ENCODE data around the gene CYB5R2.

The CYB5R2 gene

GRCh38 chr11:7672960-7673723 is at the start of gene CYB5R2:
CYB5R2 (minus strand) TSS chr11:7673500; CDS start chr11:7672825, 675 bp downstream.
- DNase-seq (ENCODE audit: low read depth in 2 of 2), result peak in 1 of 2 experiments; percentile 16

GRCh38 chr11:7714786-7715185 is 41.5 kb upstream of the CYB5R2 start:
- no peak for DNase-seq (ENCODE audit: low read depth in 2 of 2)

GRCh38 chr11:7706377-7706776 is 33.1 kb upstream of the CYB5R2 start, which contains the start of gene OVCH2:
OVCH2 (minus strand) TSS chr11:7706477; CDS start chr11:7706394, 83 bp downstream.
- no peak for DNase-seq (ENCODE audit: low read depth in 2 of 2)

- DNase-seq (ENCODE audit: low read depth in 2 of 2), result no peak
Measured at GRCh38 chr11:7703740-7704139, 30.4 kb upstream of the CYB5R2 start.

GRCh38 chr11:7696424-7696823 is 23.1 kb upstream of the CYB5R2 start:
- no peak for DNase-seq (ENCODE audit: low read depth in 2 of 2)

- no peak for DNase-seq (ENCODE audit: low read depth in 2 of 2)
Measured at GRCh38 chr11:7694235-7694634, 20.9 kb upstream of the CYB5R2 start.

GRCh38 chr11:7692426-7692825 is 19.1 kb upstream of the CYB5R2 start:
- DNase-seq (ENCODE audit: low read depth in 2 of 2), result no peak

- DNase-seq (ENCODE audit: low read depth in 2 of 2), result no peak
Measured at GRCh38 chr11:7691759-7692350, 18.6 kb upstream of the CYB5R2 start.

- no peak for DNase-seq (ENCODE audit: low read depth in 2 of 2)
Measured at GRCh38 chr11:7690648-7691047, 17.3 kb upstream of the CYB5R2 start.

- no peak for DNase-seq (ENCODE audit: low read depth in 2 of 2)
Measured at GRCh38 chr11:7689239-7689638, 15.9 kb upstream of the CYB5R2 start.

GRCh38 chr11:7688238-7688826 is 15.0 kb upstream of the CYB5R2 start:
- no peak for DNase-seq (ENCODE audit: low read depth in 2 of 2)

- no peak for DNase-seq (ENCODE audit: low read depth in 2 of 2)
Measured at GRCh38 chr11:7687386-7687785, 14.1 kb upstream of the CYB5R2 start.

GRCh38 chr11:7686761-7687160 is 13.5 kb upstream of the CYB5R2 start:
- DNase-seq (ENCODE audit: low read depth in 2 of 2), result no peak

- no peak for DNase-seq (ENCODE audit: low read depth in 2 of 2)
Measured at GRCh38 chr11:7683571-7683970, 10.3 kb upstream of the CYB5R2 start.

GRCh38 chr11:7677796-7678201 is 4.5 kb upstream of the CYB5R2 start:
- DNase-seq (ENCODE audit: low read depth in 2 of 2), result no peak

- no peak for DNase-seq (ENCODE audit: low read depth in 2 of 2)
Measured at GRCh38 chr11:7677071-7677470, 3.8 kb upstream of the CYB5R2 start.

GRCh38 chr11:7675631-7676030 is 2.3 kb upstream of the CYB5R2 start:
- no peak for DNase-seq (ENCODE audit: low read depth in 2 of 2)

- peak in 1 of 2 experiments; percentile 15 for DNase-seq (ENCODE audit: low read depth in 2 of 2)
Measured at GRCh38 chr11:7673724-7674434, 579 bp upstream of the CYB5R2 start.

GRCh38 chr11:7672276-7672959 is 882 bp downstream of the CYB5R2 start:
- no peak for DNase-seq (ENCODE audit: low read depth in 2 of 2)

- peak in 1 of 2 experiments; percentile 32 for DNase-seq (ENCODE audit: low read depth in 2 of 2)
Measured at GRCh38 chr11:7671347-7672215, 1.7 kb downstream of the CYB5R2 start.

GRCh38 chr11:7670641-7671040 is 2.7 kb downstream of the CYB5R2 start:
- DNase-seq (ENCODE audit: low read depth in 2 of 2), result no peak

Data from stimulated activated CD4-positive, alpha-beta T cell treated with anti-CD3 and anti-CD28 coated beads, Interleukin-12 subunit alpha, Interleukin-12 subunit beta, amount 100 ng/mL, for 24 hours (primary cell).